ENCODE data around the gene CCDC85B. TPM values are rescaled to one million over a fixed set of nuclear protein-coding genes. Genes with fewer than 3 reads are reported as not detected.

CCDC85B gene
- total RNA-seq, 2 donors from 2014 or later = 49.8 to 54.5 TPM

GRCh38 chr11:65921876-65922275, 31.4 kb downstream of the CCDC85B start:
- ATAC-seq (no peak), DNase-seq (no peak)
- Histone ChIP-seq H3K4me1 (peaks cover 29% of the 10 kb centered on the region), H3K27me3 (no peaks in the 10 kb centered on the region), H3K36me3 (replicated peaks in 1 of 2; ENCODE audit: insufficient read depth in 1 of 2, low read depth in 2 of 2) (peaks cover 2 to 5% of the 10 kb centered on the region in 2 donors), H3K27ac (no peak overlapping the region), H3K4me3 (no peak overlapping the region), H3K9me3 (no peaks in the 10 kb centered on the region)
- WGBS, 2 donors = 88 to 89% methylated on average over 10 of the region's 10 CpGs
- intact Hi-C loops (cut with DNase I) = loop anchor here (5.0 kb wide), 1 partner anchor 35 kb away; no protein-coding TSS in a partner anchor
- no peak for TF ChIP-seq POLR2A (IDR thresholded peaks at IDR 0.05)
- TF ChIP-seq, protein P1, sequence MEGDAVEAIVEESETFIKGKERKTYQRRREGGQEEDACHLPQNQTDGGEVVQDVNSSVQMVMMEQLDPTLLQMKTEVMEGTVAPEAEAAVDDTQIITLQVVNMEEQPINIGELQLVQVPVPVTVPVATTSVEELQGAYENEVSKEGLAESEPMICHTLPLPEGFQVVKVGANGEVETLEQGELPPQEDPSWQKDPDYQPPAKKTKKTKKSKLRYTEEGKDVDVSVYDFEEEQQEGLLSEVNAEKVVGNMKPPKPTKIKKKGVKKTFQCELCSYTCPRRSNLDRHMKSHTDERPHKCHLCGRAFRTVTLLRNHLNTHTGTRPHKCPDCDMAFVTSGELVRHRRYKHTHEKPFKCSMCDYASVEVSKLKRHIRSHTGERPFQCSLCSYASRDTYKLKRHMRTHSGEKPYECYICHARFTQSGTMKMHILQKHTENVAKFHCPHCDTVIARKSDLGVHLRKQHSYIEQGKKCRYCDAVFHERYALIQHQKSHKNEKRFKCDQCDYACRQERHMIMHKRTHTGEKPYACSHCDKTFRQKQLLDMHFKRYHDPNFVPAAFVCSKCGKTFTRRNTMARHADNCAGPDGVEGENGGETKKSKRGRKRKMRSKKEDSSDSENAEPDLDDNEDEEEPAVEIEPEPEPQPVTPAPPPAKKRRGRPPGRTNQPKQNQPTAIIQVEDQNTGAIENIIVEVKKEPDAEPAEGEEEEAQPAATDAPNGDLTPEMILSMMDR (IDR thresholded peaks at IDR 0.05) = no peak

GRCh38 chr11:65922565-65922964, 32.1 kb downstream of the CCDC85B start:
- intact Hi-C loops (cut with DNase I) = loop anchor here (5.0 kb wide), 1 partner anchor 35 kb away; no protein-coding TSS in a partner anchor

GRCh38 chr11:65925397-65925796, 34.9 kb downstream of the CCDC85B start:
- Histone ChIP-seq H3K36me3 (replicated peaks in 1 of 2; ENCODE audit: insufficient read depth in 1 of 2, low read depth in 2 of 2) (peaks cover 2 to 5% of the 10 kb centered on the region in 2 donors), H3K4me1 (peaks cover 8% of the 10 kb centered on the region), H3K27ac (no peak overlapping the region), H3K27me3 (no peaks in the 10 kb centered on the region), H3K4me3 (no peak overlapping the region), H3K9me3 (no peaks in the 10 kb centered on the region)
- WGBS, 2 donors = 18 to 28% methylated on average over 2 of the region's 2 CpGs
- intact Hi-C loops (cut with DNase I) = no loop called here
- TF ChIP-seq POLR2A (IDR thresholded peaks at IDR 0.05) = no peak
- TF ChIP-seq, protein P1 (IDR thresholded peaks at IDR 0.05) = no peak
- DNase-seq (no peak), ATAC-seq (no peak)

More at GRCh38 chr11:65922565-65922964, 32.1 kb downstream of the CCDC85B start:
- Histone ChIP-seq H3K4me1 (peaks cover 22% of the 10 kb centered on the region), H3K27me3 (no peaks in the 10 kb centered on the region), H3K36me3 (replicated peaks in 1 of 2; ENCODE audit: insufficient read depth in 1 of 2, low read depth in 2 of 2) (peaks cover 2 to 5% of the 10 kb centered on the region in 2 donors), H3K9me3 (no peaks in the 10 kb centered on the region), H3K27ac (no peak overlapping the region), H3K4me3 (no peak overlapping the region)
- 77 to 80% methylated on average over 3 of the region's 3 CpGs for WGBS, 2 donors
- no peak for ATAC-seq
- TF ChIP-seq POLR2A (IDR thresholded peaks at IDR 0.05) = no peak
- TF ChIP-seq, protein P1 (IDR thresholded peaks at IDR 0.05) = no peak
- DNase-seq = no peak

DNA sequence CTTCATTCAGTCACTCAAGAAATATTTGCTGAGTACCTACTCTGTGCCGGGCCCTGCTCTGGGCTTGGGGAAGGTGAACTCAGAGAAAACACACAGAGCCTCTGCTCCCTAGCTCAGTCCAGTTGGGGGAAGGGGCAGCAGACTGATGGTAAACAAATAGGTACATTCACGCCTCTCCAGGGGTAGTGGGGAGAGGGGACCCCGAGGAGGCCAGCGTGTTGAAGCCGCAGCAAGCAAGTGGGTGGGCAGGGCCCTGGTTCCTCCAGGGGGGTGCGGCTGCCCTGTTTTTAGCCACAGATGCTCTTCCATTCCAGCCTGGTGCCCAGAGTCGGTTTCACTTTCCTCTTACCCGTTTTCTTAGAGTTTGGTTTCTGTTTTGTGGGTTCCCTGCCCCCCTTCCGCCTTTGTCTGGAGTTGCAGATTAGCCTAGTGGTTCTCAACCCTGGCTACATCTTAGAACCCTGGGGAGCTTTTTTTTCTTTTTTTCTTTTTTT, 37.5 kb downstream of the CCDC85B start:
- ATAC-seq = no peak
- WGBS, 2 donors = 46 to 54% methylated on average over 9 of the region's 9 CpGs

More for the DNA sequence above, 37.5 kb downstream of the CCDC85B start:
- Histone ChIP-seq H3K36me3 (replicated peaks in 1 of 2; ENCODE audit: insufficient read depth in 1 of 2, low read depth in 2 of 2) (peaks cover 0 to 2% of the 10 kb centered on the region in 2 donors), H3K9me3 (no peaks in the 10 kb centered on the region), H3K4me1 (no peaks in the 10 kb centered on the region), H3K27ac (no peak overlapping the region), H3K4me3 (no peak overlapping the region), H3K27me3 (no peaks in the 10 kb centered on the region)
- peak in 1 of 4 donors; percentile 52 for DNase-seq
- no peak for TF ChIP-seq POLR2A (IDR thresholded peaks at IDR 0.05)
- TF ChIP-seq, protein P1 (IDR thresholded peaks at IDR 0.05) = no peak
- intact Hi-C loops (cut with DNase I) = no loop called here

Measured in body of pancreas (tissue), 4 donors.